HG03196 (cell line): ENCODE measurements around the gene ZMYND11.
"Not testable (repeated sequence)": the region's sequence is repeated elsewhere in the genome, so short reads cannot be mapped to it uniquely, and the experiment has no call there.

Experiments used
- ATAC-seq: cut with Tn5 transposase; IDR thresholded peaks from one replicate; pipeline ENCODE4 v1.9.1; 2021; ENCODE audit not compliant: unreplicated experiment

Gene ZMYND11

GRCh38 chr10:132946-133898, 2.0 kb upstream of the ZMYND11 start:
- no peak for ATAC-seq

GRCh38 chr10:134247-135131, 766 bp upstream of the ZMYND11 start:
- peak; percentile 37 for ATAC-seq

GRCh38 chr10:135601-136464, 578 bp downstream of the ZMYND11 start:
- peak; percentile 34 for ATAC-seq

GRCh38 chr10:136465-136762, 1.2 kb downstream of the ZMYND11 start:
- ATAC-seq: peak; percentile 16

GRCh38 chr10:137031-137430, 1.8 kb downstream of the ZMYND11 start:
- no peak for ATAC-seq

GRCh38 chr10:137606-138005, 2.4 kb downstream of the ZMYND11 start:
- no peak for ATAC-seq

GRCh38 chr10:142371-142770, 7.1 kb downstream of the ZMYND11 start:
- ATAC-seq: no peak

- no peak for ATAC-seq
Observed at GRCh38 chr10:152915-153314, 17.7 kb downstream of the ZMYND11 start.

- no peak for ATAC-seq
Observed at GRCh38 chr10:154348-154747, 19.1 kb downstream of the ZMYND11 start.

- no peak for ATAC-seq
Observed at GRCh38 chr10:167383-167782, 32.1 kb downstream of the ZMYND11 start.

GRCh38 chr10:173741-174140, 38.5 kb downstream of the ZMYND11 start:
- no peak for ATAC-seq

- ATAC-seq: no peak
Observed at GRCh38 chr10:176677-177076, 41.4 kb downstream of the ZMYND11 start.

- no peak for ATAC-seq
Observed at GRCh38 chr10:178208-178607, 43.0 kb downstream of the ZMYND11 start.

- ATAC-seq: no peak
Observed at GRCh38 chr10:178723-179122, 43.5 kb downstream of the ZMYND11 start.

- ATAC-seq: no peak
Observed at GRCh38 chr10:182441-183201, 47.4 kb downstream of the ZMYND11 start.

GRCh38 chr10:184174-184573, 48.9 kb downstream of the ZMYND11 start:
- no peak for ATAC-seq

GRCh38 chr10:184911-185310, 49.7 kb downstream of the ZMYND11 start:
- no peak for ATAC-seq

GRCh38 chr10:185571-185970, 50.3 kb downstream of the ZMYND11 start:
- ATAC-seq: not testable (repeated sequence)

GRCh38 chr10:186911-187310, 51.7 kb downstream of the ZMYND11 start:
- ATAC-seq: no peak

GRCh38 chr10:188546-188945, 53.3 kb downstream of the ZMYND11 start:
- ATAC-seq: no peak
